H1 (cell line): ENCODE measurements around the gene ADAMTS17. TPM values are rescaled to one million over a fixed set of nuclear protein-coding genes. Genes with fewer than 3 reads are reported as not detected.
A peak's percentile ranks its signal among the peaks of the same experiment; 100 is the strongest.

Experiments
- CTCF ChIA-PET: fragments of 300-600 bp; sonication (Branson Sonifier 250); formaldehyde crosslinking; loops from one replicate; lab custom pipeline; 2021; ENCODE audit not compliant: partially characterized antibody; lab: Charles Lee
- POLR2A ChIA-PET: fragments of 300-600 bp; sonication (Branson Sonifier 250); formaldehyde crosslinking; loops from one replicate; lab custom pipeline; 2021; ENCODE audit warnings: inconsistent platforms; ENCODE audit not compliant: partially characterized antibody; lab: Charles Lee
- DNase-seq, 2 experiments: peaks; one replicate each; pipeline versions ENCODE4 v3.0.0 to v3.0.0-alpha.2; 2010 to 2022; ENCODE audit warnings: low spot score in 2 of 2, low read depth in 1 of 2, mixed read lengths in 1 of 2
- FAIRE-seq: peaks from 2 replicates; lab custom pipeline; 2011; peaks lifted over from hg19 to GRCh38; lab: Jason Lieb, UNC
- H2AFZ ChIP-seq: 2 replicates; pipeline ENCODE4 v1.8.1; 2012; ENCODE audit warnings: low read length, inconsistent platforms
- H2AK5ac ChIP-seq: 2 replicates; pipeline ENCODE4 v1.6.1; 2013; ENCODE audit warnings: low read depth, low read length
- H2BK120ac ChIP-seq: replicated peaks from 2 replicates; pipeline ENCODE3; 2013; ENCODE audit warnings: low read depth, low read length, inconsistent platforms
- H2BK12ac ChIP-seq: 2 replicates; pipeline ENCODE4 v1.6.1; 2013; ENCODE audit warnings: low read depth, low read length
- H2BK15ac ChIP-seq: 2 replicates; pipeline ENCODE4 v1.6.1; 2013; ENCODE audit warnings: low read length
- H2BK20ac ChIP-seq: 2 replicates; pipeline ENCODE4 v1.6.1; 2013; ENCODE audit warnings: low read length
- H2BK5ac ChIP-seq: 2 replicates; pipeline ENCODE4 v1.6.1; 2013; ENCODE audit warnings: low read depth, low read length
- H3K14ac ChIP-seq: 2 replicates; pipeline ENCODE4 v1.6.1; 2013; ENCODE audit warnings: inconsistent platforms; ENCODE audit not compliant: insufficient read length
- H3K18ac ChIP-seq: 2 replicates; pipeline ENCODE4 v1.6.1; 2013; ENCODE audit warnings: low read length; ENCODE audit errors: extremely low read depth
- H3K23ac ChIP-seq: 2 replicates; pipeline ENCODE4 v1.6.1; 2013; ENCODE audit warnings: inconsistent platforms; ENCODE audit not compliant: insufficient read length
- H3K23me2 ChIP-seq: 2 replicates; pipeline ENCODE4 v1.6.1; 2013; ENCODE audit warnings: low read depth, low read length
- H3K27ac ChIP-seq: 2 replicates; pipeline ENCODE4 v1.6.1; 2011; ENCODE audit warnings: low read depth, low read length, inconsistent platforms
- H3K27me3 ChIP-seq, 4 experiments: replicated peaks in 1 of 4; 1 replicate in 1 of 4; 2 replicates in 3 of 4; pipeline versions ENCODE4 v1.6.1 to v1.8.1; 2011 to 2013; ENCODE audit warnings: low read length in 3 of 4, mild to moderate bottlenecking in 3 of 4, inconsistent platforms in 2 of 4, mixed read lengths in 2 of 4, moderate library complexity in 1 of 4; ENCODE audit not compliant: control insufficient read depth in 3 of 4, insufficient read depth in 3 of 4; ENCODE audit errors: extremely low read depth in 1 of 4
- H3K36me3 ChIP-seq, 4 experiments: 2 replicates each; pipeline versions ENCODE4 v1.6.1 to v1.8.1; 2011 to 2013; ENCODE audit warnings: mild to moderate bottlenecking in 4 of 4, low read length in 3 of 4, moderate library complexity in 2 of 4, control low read depth in 1 of 4, inconsistent platforms in 1 of 4; ENCODE audit not compliant: insufficient read depth in 4 of 4, control insufficient read depth in 2 of 4
- H3K4ac ChIP-seq: replicated peaks from 2 replicates; pipeline ENCODE3; 2013; ENCODE audit warnings: low read length, low read depth, mixed read lengths, inconsistent platforms; ENCODE audit not compliant: insufficient read length
- H3K4me1 ChIP-seq, 4 experiments: replicated peaks in 1 of 4; 1 replicate in 1 of 4; 2 replicates in 3 of 4; pipeline versions ENCODE4 v1.6.1 to v1.8.1; 2011 to 2013; ENCODE audit warnings: low read length in 3 of 4, inconsistent platforms in 2 of 4, mixed read lengths in 1 of 4; ENCODE audit not compliant: insufficient read depth in 4 of 4, control insufficient read depth in 3 of 4
- H3K4me2 ChIP-seq, 2 experiments: 2 replicates each; pipeline versions ENCODE4 v1.6.1 to v1.8.1; 2011 to 2013; ENCODE audit warnings: low read depth in 2 of 2, low read length in 2 of 2, control low read depth in 1 of 2, inconsistent platforms in 1 of 2, mild to moderate bottlenecking in 1 of 2; ENCODE audit not compliant: insufficient read depth in 1 of 2
- H3K4me3 ChIP-seq, 4 experiments: fragments of 200-600, 300-600 bp in 1 of 4; sonication (generic), shearing (Covaris generic), sonication (Bioruptor Twin) in 1 of 4; 2 replicates each; pipeline versions ENCODE4 v1.5.1 to v1.8.1; 2011 to 2016; ENCODE audit warnings: low read length in 4 of 4, low read depth in 3 of 4, control low read depth in 2 of 4, inconsistent platforms in 2 of 4, mild to moderate bottlenecking in 2 of 4, mixed read lengths in 1 of 4, moderate library complexity in 1 of 4; ENCODE audit not compliant: insufficient read depth in 2 of 4; ENCODE audit errors: extremely low read depth in 1 of 4
- H3K56ac ChIP-seq: replicated peaks from 2 replicates; pipeline ENCODE3; 2013; ENCODE audit warnings: low read depth, mild to moderate bottlenecking, mixed read lengths, low read length, inconsistent platforms; ENCODE audit not compliant: insufficient read length
- H3K79me1 ChIP-seq: 2 replicates; pipeline ENCODE4 v1.6.1; 2013; ENCODE audit warnings: low read depth, low read length, control low read depth
- H3K79me2 ChIP-seq, 2 experiments: 2 replicates each; pipeline versions ENCODE4 v1.6.1 to v1.8.1; 2012 to 2013; ENCODE audit warnings: low read length in 2 of 2, mild to moderate bottlenecking in 2 of 2, inconsistent platforms in 1 of 2; ENCODE audit not compliant: insufficient read depth in 2 of 2, control insufficient read depth in 1 of 2
- H3K9ac ChIP-seq, 4 experiments: replicated peaks in 1 of 4; 1 replicate in 1 of 4; 2 replicates in 3 of 4; pipeline versions ENCODE4 v1.6.1 to v1.8.1; 2011 to 2013; ENCODE audit warnings: low read depth in 3 of 4, low read length in 3 of 4, control low read depth in 2 of 4, mild to moderate bottlenecking in 2 of 4, moderate library complexity in 2 of 4, inconsistent platforms in 1 of 4; ENCODE audit errors: extremely low read depth in 1 of 4
- H3K9me3 ChIP-seq, 2 experiments: 2 replicates each; pipeline versions ENCODE4 v1.6.1 to v1.8.1; 2012 to 2013; ENCODE audit warnings: mild to moderate bottlenecking in 2 of 2, moderate library complexity in 2 of 2, control low read depth in 1 of 2, inconsistent platforms in 1 of 2, low read depth in 1 of 2, low read length in 1 of 2, mixed read lengths in 1 of 2; ENCODE audit not compliant: insufficient read depth in 2 of 2
- H4K20me1 ChIP-seq, 2 experiments: replicated peaks in 1 of 2; 2 replicates each; pipeline versions ENCODE3 to v1.8.1; 2011 to 2013; ENCODE audit warnings: inconsistent platforms in 2 of 2, low read length in 2 of 2, mild to moderate bottlenecking in 1 of 2; ENCODE audit not compliant: insufficient read depth in 2 of 2, control insufficient read depth in 1 of 2
- H4K5ac ChIP-seq: 2 replicates; pipeline ENCODE4 v1.6.1; 2013; ENCODE audit warnings: low read length, low read depth, mixed read lengths, inconsistent platforms; ENCODE audit not compliant: insufficient read length
- H4K8ac ChIP-seq: 2 replicates; pipeline ENCODE4 v1.8.0; 2013; ENCODE audit warnings: mild to moderate bottlenecking, moderate library complexity, low read length, inconsistent platforms; ENCODE audit not compliant: insufficient read depth; ENCODE audit errors: extremely low read depth
- H4K91ac ChIP-seq: replicated peaks from 2 replicates; pipeline ENCODE3; 2013; ENCODE audit warnings: low read length, mixed read lengths, inconsistent platforms; ENCODE audit not compliant: insufficient read length
- ATF3 ChIP-seq: IDR thresholded peaks from 2 replicates; pipeline ENCODE4 v1.6.1; 2011; ENCODE audit warnings: low read depth, mild to moderate bottlenecking, low read length; ENCODE audit not compliant: insufficient read depth
- CHD2 ChIP-seq: IDR thresholded peaks from 2 replicates; pipeline ENCODE4 v1.6.1; 2012; ENCODE audit warnings: low read length, improper control_type of control experiment
- CTCF ChIP-seq, 3 experiments: IDR thresholded peaks; 1 replicate in 2 of 3; 2 replicates in 1 of 3; pipeline versions ENCODE4 v1.5.1 to v1.6.1; 2011; ENCODE audit warnings: low read length in 3 of 3, mild to moderate bottlenecking in 3 of 3, inconsistent platforms in 2 of 3, low read depth in 1 of 3, moderate library complexity in 1 of 3; ENCODE audit not compliant: insufficient read depth in 1 of 3; ENCODE audit errors: control extremely low read depth in 1 of 3
- EGR1 ChIP-seq: IDR thresholded peaks from 2 replicates; pipeline ENCODE4 v1.6.1; 2011; ENCODE audit warnings: low read depth, low read length, borderline replicate concordance
- POLR2AphosphoS5 ChIP-seq: IDR thresholded peaks from 2 replicates; pipeline ENCODE4 v1.6.1; 2011; ENCODE audit warnings: low read depth, low read length
- POU5F1 ChIP-seq: IDR thresholded peaks from 2 replicates; pipeline ENCODE4 v1.6.1; 2011; ENCODE audit warnings: low read depth, mild to moderate bottlenecking, low read length, moderate library complexity
- RAD21 ChIP-seq, 2 experiments: IDR thresholded peaks in 1 of 2; conservative IDR thresholded peaks in 1 of 2; 2 replicates each; pipeline ENCODE4 v1.6.1; 2011; ENCODE audit warnings: low read depth in 2 of 2, low read length in 2 of 2, improper control_type of control experiment in 1 of 2, inconsistent platforms in 1 of 2, mild to moderate bottlenecking in 1 of 2, moderate library complexity in 1 of 2
- RBBP5 ChIP-seq: IDR thresholded peaks from 2 replicates; pipeline ENCODE4 v1.7.1; 2012; ENCODE audit warnings: low read depth, mild to moderate bottlenecking, inconsistent platforms, low read length, moderate library complexity, borderline replicate concordance
- SIN3A ChIP-seq, 2 experiments: IDR thresholded peaks in 1 of 2; conservative IDR thresholded peaks in 1 of 2; 2 replicates each; pipeline ENCODE4 v1.6.1; 2011 to 2012; ENCODE audit warnings: low read length in 2 of 2, improper control_type of control experiment in 1 of 2, low read depth in 1 of 2, mild to moderate bottlenecking in 1 of 2
- TAF7 ChIP-seq: optimal IDR thresholded peaks from 2 replicates; pipeline ENCODE3; 2011; ENCODE audit warnings: low read depth, mild to moderate bottlenecking, inconsistent platforms, low read length, moderate library complexity, borderline replicate concordance
- WGBS, 2 experiments: shearing (Covaris generic) in 1 of 2; methylation state at CpG; one replicate each; pipeline versions ENCODE4 v1.1.6 to v1.1.7; 2013 to 2015; ENCODE audit warnings: low lambda C conversion rate in 2 of 2, mixed read lengths in 2 of 2, inconsistent platforms in 1 of 2, low coverage in 1 of 2, missing lambda C conversion rate in 1 of 2; ENCODE audit not compliant: insufficient replicate concordance in 2 of 2, insufficient coverage in 1 of 2, insufficient read length in 1 of 2; ENCODE audit errors: extremely low coverage in 1 of 2, missing lambda C conversion rate in 1 of 2; 5-methylcytosine and 5-hydroxymethylcytosine counted together
- polyA plus RNA-seq, 7 experiments: library from polyadenylated mRNA; depleted of rRNA in 3 of 7; stranded (reverse) in 5 of 7; unstranded in 2 of 7; fragments of >200 nt in 5 of 7; fragments of 200-250 nt in 2 of 7; gene quantifications; 1 replicate in 5 of 7; 2 replicates in 1 of 7; 4 replicates in 1 of 7; pipeline versions ENCODE4 v1.2.1 to v1.2.3, GENCODE V29; 2011 to 2013; ENCODE audit warnings: missing spikeins in 2 of 7, mixed read lengths in 2 of 7
- total RNA-seq: library from RNA; stranded (reverse); fragmentation: NEBNext Ultra II Directional; extraction: Animal tissue kit (Norgen Biotek cat#: 25700); gene quantifications from 2 replicates; pipeline ENCODE4 v1.2.1, GENCODE V29; 2021

ADAMTS17 gene
- total and polyA plus RNA-seq, 2 of the 8 experiments (the other 6 are each of a cell fraction or from before 2014, with no cell fraction given), result 0.51 to 1.7 TPM

- H3K56ac ChIP-seq, result no peak overlapping the region
- ChIA-PET POLR2A (no interaction called here), CTCF (interaction anchor here (0.6 to 1.4 kb wide), 15 partner anchors 9 to 167 kb away, joined by 3 to 9 read pairs (median 3); no protein-coding TSS in a partner anchor)
- no peaks in the 10 kb centered on the region for H4K20me1 ChIP-seq
- no peak overlapping the region for H3K18ac ChIP-seq
- DNase-seq, result no peak
- no peaks in the 10 kb centered on the region for H3K36me3 ChIP-seq
- H3K27ac ChIP-seq, result no peak overlapping the region
- H3K23me2 ChIP-seq, result no peaks in the 10 kb centered on the region
- H2BK12ac ChIP-seq, result no peak overlapping the region
- H2BK20ac ChIP-seq, result no peak overlapping the region
- peaks cover 0 to 3% (median 0%) of the 10 kb centered on the region in 4 experiments; a peak in 1 of 7 replicates for H3K4me1 ChIP-seq
- no peak overlapping the region for H3K4me2 ChIP-seq
- no peaks in the 10 kb centered on the region for H3K27me3 ChIP-seq
- no peak overlapping the region for H2BK120ac ChIP-seq
- no peak overlapping the region for H2BK5ac ChIP-seq
- H3K79me2 ChIP-seq, result no peaks in the 10 kb centered on the region
- H3K4me3 ChIP-seq, result no peak overlapping the region
- no peak overlapping the region for H4K8ac ChIP-seq
- no peak overlapping the region for H2AK5ac ChIP-seq
- no peak overlapping the region for H3K14ac ChIP-seq
- no peak overlapping the region for H4K5ac ChIP-seq
- H2BK15ac ChIP-seq, result no peak overlapping the region
- FAIRE-seq, result no peak
- no peak overlapping the region for H3K9ac ChIP-seq
- no peaks in the 10 kb centered on the region for H3K79me1 ChIP-seq
- H3K23ac ChIP-seq, result no peak overlapping the region
- H3K9me3 ChIP-seq, result no peaks in the 10 kb centered on the region
- H4K91ac ChIP-seq, result no peak overlapping the region
- WGBS, 2 experiments, result 85% methylated on average over 11 of the region's 11 CpGs; no CpG with 5 or more reads in 1 of the 2 experiments
- H3K4ac ChIP-seq, result no peak overlapping the region
- H2AFZ ChIP-seq, result no peak overlapping the region
- no peak for TF ChIP-seq ATF3
- no peak for TF ChIP-seq RBBP5
- TF ChIP-seq RAD21 (IDR thresholded peaks at IDR 0.05 in 1 of 2, conservative IDR thresholded peaks at IDR 0.05 in 1 of 2; ENCODE audit: low read depth in 2 of 2, low read length in 2 of 2), result peak in 1 of 2 experiments; percentile 34; a peak in 1 of 4 replicates
- no peak for TF ChIP-seq EGR1
- no peak for TF ChIP-seq POU5F1
- no peak for TF ChIP-seq TAF7
- TF ChIP-seq POLR2AphosphoS5, result no peak
- TF ChIP-seq SIN3A (conservative IDR thresholded peaks at IDR 0.05 in 1 of 2, IDR thresholded peaks at IDR 0.05 in 1 of 2; ENCODE audit: low read depth in 1 of 2, low read length in 2 of 2), result no peak
- no peak for TF ChIP-seq CHD2
- peak; percentile 14 to 54 (median 32); a peak in 3 of 4 replicates for TF ChIP-seq CTCF (IDR thresholded peaks at IDR 0.05; ENCODE audit: control extremely low read depth in 1 of 3, insufficient read depth in 1 of 3, low read depth in 1 of 3, low read length in 3 of 3)
Observed at GRCh38 chr15:100090411-100090810, 251.4 kb downstream of the ADAMTS17 start.
